NCI-H226 (cell line): ENCODE results near the gene CPXM1.

ENCODE experiments used
- DNase-seq: peaks from one replicate; pipeline ENCODE4 v3.0.0-alpha.2; 2015

Gene CPXM1

DNA sequence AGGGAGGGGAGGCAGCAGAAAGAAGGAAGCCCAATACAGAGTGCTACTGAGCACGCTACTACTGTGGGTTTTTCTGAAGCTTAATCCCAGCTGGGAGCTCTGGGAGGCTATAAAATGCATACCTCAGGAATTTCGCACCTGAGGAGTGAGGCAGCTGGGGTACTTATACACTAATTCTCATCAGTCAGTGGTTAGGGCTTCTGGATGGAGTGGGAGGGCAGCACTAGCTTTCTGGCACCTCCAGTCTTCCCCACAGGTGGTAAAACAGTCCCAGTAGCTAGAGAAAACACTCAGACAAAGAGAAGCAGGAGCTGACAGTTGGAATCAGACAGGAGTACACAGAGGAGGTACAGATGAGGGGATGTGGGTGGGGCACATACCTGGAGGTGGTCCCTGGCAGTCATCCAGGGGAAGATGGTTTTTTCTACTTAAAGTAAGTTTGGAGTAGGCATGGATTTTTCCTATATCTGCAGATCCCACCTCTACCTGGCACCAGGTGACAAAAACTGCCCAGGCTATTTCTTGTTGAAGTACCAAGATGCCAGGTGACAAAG, 37.8 kb downstream of the CPXM1 start:
- DNase-seq: no peak

- DNase-seq: no peak
These were observed 38.5 kb downstream of the CPXM1 start for GRCh38 chr20:2761885-2762284.

DNA sequence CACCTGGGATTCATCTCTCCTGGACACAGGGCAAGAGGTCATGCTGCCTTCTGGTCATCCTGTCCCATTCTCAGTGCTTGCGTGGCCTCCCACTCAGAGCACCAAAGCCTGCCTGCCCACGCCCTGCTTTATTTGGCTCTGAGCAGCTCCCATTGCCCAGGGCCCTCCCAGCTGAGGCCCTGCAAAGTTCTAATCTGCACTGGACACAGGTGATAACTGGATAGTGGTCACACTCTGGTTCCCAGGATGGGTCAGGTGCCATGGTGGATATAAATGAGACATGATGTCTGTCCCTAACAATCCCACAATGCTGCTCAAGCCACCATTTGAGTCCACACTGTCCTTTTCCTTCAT, 39.5 kb downstream of the CPXM1 start:
- no peak for DNase-seq

GRCh38 chr20:2760297-2760951, 40.0 kb downstream of the CPXM1 start:
- no peak for DNase-seq

GRCh38 chr20:2759603-2760296, 40.7 kb downstream of the CPXM1 start:
- no peak for DNase-seq

DNA sequence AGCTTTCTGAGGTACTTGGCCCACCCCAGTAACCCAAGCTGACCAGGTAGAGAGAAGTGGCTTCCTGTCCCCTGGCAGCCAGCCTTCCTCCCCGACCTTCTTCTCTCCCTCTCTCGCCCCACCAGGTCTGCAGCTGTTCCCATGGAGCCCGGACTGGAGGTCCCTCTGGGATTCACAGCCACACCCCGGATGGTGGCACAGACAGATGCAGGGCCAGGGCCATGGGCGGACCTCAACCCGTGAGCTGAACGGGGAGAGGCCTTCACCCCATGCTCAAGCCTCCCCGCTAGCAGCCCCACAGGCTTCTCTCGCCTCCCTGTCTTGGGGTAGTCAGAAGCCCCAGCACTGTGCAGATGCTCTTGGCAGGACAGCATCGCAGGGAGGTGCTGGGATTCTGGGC, 41.3 kb downstream of the CPXM1 start:
- DNase-seq: no peak

DNA sequence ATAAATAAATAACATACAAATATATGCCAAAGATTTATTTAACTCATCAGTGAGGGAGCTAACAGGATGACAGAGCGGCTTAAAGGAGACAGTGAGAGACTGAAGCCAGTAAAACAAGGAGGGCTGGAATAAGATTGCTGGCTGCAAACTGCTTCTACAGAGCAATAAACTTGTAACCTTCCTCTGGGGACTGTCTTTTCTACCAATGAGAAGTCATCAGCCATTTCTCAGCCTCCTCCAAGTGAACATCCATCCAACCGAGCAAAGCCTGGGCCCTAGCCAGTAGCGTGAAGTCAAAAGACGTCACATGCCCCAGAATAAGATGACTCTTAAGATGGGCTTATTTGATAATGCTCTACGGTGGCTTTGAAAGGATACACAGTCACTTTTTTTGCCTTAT, 42.5 kb downstream of the CPXM1 start:
- DNase-seq: no peak

GRCh38 chr20:2757001-2757400, 43.4 kb downstream of the CPXM1 start:
- DNase-seq: no peak

- no peak for DNase-seq
These were observed 44.3 kb downstream of the CPXM1 start for GRCh38 chr20:2756056-2756611.

DNA sequence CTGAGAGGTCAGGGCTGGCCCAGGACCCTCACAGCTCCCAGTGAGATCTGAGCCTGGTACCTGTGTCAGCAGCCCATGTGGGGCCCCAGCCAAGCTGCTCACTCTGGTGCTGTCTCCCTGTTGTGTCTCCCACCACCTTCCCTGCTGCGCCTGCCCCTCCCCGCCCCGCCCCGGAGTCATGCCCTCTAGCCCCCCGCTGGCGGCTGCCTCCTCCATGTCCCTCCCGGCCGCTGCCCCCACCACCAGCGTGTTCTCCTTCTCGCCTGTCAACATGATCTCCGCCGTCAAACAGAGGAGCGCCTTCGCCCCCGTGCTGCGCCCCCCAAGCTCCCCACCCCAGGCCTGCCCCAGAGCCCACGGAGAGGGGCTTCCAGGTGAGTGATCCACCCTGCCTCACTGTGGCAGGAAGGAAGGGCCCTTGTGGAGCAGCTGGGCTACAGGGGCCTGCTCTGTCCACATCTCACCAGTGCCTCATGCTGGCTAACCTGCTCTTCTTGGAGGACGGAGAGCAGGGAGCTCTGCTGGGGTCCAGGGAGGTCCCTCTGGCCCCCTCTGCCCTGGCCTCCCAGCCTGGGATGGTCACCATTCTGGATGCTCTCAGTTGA, 44.9 kb downstream of the CPXM1 start:
- DNase-seq: no peak

- no peak for DNase-seq
These were observed 46.0 kb downstream of the CPXM1 start for GRCh38 chr20:2754424-2754823.

DNA sequence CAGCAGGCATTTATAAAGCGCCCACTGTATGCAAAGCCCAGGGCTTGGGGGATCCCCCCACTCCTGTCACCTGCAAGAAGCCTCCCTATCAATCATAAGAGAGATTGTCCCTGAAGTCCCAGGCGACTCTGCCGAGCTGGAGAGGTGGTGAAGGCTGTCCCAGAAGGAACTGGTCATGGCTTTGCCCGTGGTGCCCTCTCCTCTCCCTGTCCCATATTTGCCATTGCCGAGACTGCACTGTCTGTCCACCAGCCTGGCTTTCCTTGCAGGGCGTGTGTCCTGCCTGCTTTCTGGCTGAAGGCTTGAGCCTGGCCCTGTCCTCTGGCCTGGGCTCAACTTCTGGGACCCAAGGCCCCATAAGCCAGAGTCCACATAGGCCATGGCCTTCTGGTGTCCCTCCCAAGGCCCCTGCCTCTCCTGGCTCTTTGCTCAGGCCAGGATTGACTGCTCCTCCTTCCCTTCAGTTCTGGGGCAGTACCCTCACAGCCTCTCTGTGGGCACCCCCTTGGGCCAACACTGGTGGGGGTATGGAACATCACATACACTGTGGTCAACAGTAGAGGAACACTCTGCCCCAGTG, 46.9 kb downstream of the CPXM1 start:
- DNase-seq: no peak

- peak; percentile 7 for DNase-seq
These were observed 47.6 kb downstream of the CPXM1 start for GRCh38 chr20:2752567-2753460.

GRCh38 chr20:2751878-2752566, 48.4 kb downstream of the CPXM1 start:
- DNase-seq: peak; percentile 15

GRCh38 chr20:2751347-2751877, 49.0 kb downstream of the CPXM1 start:
- DNase-seq: no peak

GRCh38 chr20:2750491-2751251, 49.8 kb downstream of the CPXM1 start:
- no peak for DNase-seq

GRCh38 chr20:2749951-2750490, 50.4 kb downstream of the CPXM1 start:
- no peak for DNase-seq

DNA sequence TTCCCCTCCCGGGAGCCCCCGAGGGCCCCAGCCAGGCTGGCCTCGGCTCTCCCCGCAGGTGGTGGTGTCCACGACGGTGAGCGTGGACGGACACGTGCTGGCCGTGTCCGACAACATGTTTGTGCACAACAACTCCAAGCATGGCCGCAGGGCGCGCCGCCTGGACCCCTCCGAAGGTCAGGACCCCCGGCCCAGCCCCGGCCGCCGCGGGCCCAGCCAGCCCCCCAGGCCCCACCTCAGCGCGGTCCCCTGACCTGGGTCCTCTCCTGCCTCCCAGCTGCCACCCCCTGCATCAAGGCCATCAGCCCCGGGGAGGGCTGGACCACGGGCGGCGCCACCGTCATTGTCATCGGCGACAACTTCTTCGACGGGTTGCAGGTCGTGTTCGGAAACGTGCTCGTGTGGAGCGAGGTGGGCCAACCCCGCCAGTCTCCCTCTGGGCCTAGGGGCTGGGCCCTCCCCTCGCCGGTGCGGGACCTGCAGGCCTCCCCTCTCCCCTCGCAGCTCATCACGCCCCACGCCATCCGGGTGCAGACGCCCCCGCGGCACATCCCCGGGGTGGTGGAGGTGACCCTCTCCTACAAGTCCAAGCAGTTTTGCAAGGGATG, 51.0 kb downstream of the CPXM1 start:
- DNase-seq: no peak

DNA sequence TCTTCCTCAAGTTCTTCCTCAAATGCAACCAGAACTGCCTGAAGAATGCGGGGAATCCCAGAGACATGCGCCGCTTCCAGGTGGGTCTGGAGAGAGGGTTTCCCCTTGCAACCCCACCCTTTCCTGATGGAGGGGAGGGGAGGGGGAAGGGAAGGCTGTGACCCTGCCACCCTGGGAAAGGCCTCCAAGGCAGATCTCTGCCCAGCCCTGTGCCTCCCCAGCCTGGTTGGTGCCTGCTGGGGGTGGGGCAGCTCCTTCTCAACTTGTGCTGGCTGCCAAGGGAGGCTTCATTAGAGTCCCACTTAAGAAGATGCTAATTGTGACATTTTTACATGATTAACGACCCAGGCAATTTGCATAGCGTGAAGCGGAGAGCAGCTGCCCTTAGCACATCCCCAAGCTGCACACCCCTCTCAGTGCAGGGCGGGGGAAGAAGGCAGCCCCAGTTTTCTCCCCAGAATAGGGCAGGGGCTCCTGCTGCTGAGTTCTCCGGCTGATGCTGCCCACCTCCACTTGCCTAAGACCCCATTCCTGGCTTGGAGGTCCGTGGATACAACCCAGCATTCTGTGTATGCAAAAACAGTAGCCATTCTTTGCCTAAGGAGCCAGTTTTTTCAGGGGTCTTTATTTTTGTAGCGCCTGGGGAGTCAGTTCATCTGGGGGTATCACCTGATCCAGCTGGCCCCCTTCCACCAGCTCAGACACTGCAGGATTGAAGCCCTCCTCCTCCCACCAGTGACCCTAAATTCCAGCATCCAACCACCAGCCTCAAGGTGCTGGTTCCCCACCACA, 51.7 kb downstream of the CPXM1 start:
- no peak for DNase-seq
